VCaP (cell line): Measurements from ENCODE around the gene AK8.

Source experiments
- H3K27ac ChIP-seq: fragments of 450-650 bp; 2 replicates; pipeline ENCODE4 v1.5.1; 2017
- CTCF ChIP-seq: fragments of 450-650 bp; conservative IDR thresholded peaks from 2 replicates; pipeline ENCODE4 v1.5.1; 2017; ENCODE audit warnings: mild to moderate bottlenecking, moderate library complexity

AK8 gene

DNA sequence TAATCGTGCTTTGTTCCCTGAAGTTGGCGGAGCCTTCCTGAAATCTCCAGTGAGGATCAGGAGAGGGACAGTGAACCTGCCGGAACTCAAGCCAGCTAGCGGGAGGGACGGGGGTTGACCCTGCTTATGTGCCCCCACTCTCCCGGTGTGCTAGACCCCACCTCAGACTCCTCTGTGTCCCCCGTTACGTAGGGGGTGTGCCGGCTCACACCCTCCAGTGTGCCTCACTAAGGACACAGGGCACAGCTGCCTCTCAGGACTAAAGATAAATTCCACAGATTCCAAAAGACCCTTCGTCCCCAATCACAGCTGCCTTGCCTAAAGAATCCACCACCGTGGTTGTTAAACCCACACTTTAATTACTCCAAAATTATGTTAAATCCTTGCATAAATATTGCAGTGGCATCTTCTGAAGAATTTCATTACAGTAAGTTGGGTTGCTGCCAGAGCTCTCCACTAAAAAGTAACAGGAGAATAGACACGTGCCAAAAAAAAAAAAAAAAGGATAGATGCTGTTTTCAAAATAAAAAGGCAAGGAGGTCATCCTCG, 134.1 kb downstream of the AK8 start:
- no peak overlapping the region for H3K27ac ChIP-seq
- TF ChIP-seq CTCF = no peak

- H3K27ac ChIP-seq = no peak overlapping the region
- TF ChIP-seq CTCF = no peak
Observed at GRCh38 chr9:132742821-132743311, 135.2 kb downstream of the AK8 start.

GRCh38 chr9:132740526-132741309, 137.4 kb downstream of the AK8 start:
- no peak overlapping the region for H3K27ac ChIP-seq
- no peak for TF ChIP-seq CTCF

GRCh38 chr9:132739710-132740310, 138.3 kb downstream of the AK8 start:
- H3K27ac ChIP-seq = no peak overlapping the region
- TF ChIP-seq CTCF = no peak

DNA sequence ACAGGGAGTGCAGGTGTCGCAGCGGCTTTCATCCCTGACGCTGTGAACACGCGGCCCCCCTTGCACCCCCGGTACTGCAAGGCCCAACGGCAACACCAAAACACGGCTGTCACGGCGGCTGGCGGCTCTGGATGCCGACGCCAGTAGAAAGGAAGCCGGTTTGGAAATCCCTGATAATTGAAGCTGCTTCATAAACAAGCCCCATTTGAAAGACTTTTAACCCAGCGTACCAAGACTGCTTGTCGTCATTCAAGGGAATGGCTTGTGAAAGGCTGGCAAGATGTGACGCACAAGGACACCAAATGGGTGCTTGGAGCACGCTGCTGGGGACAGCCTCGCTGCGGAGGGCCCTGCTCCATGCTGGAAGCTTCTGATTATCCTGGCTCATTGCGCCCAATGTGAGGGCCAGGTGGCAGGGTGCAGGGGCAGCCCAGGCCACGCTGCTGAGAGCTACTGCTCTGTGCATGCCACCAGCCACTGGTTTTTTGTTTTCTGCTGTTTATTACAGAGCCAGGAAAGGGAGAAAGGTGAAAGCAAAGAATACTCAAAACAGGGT, 144.7 kb downstream of the AK8 start:
- no peak overlapping the region for H3K27ac ChIP-seq

GRCh38 chr9:132732326-132733259, 145.5 kb downstream of the AK8 start:
- H3K27ac ChIP-seq = no peak overlapping the region
- no peak for TF ChIP-seq CTCF

More for the DNA sequence above, 144.7 kb downstream of the AK8 start:
- TF ChIP-seq CTCF = no peak
